Measurements from ENCODE around the gene MAN2B2. TPM values are rescaled to one million over a fixed set of nuclear protein-coding genes. Genes with fewer than 3 reads are reported as not detected.

The MAN2B2 gene
- total RNA-seq, 2 experiments from 2014 or later, result 13.7 to 19.4 TPM

DNA sequence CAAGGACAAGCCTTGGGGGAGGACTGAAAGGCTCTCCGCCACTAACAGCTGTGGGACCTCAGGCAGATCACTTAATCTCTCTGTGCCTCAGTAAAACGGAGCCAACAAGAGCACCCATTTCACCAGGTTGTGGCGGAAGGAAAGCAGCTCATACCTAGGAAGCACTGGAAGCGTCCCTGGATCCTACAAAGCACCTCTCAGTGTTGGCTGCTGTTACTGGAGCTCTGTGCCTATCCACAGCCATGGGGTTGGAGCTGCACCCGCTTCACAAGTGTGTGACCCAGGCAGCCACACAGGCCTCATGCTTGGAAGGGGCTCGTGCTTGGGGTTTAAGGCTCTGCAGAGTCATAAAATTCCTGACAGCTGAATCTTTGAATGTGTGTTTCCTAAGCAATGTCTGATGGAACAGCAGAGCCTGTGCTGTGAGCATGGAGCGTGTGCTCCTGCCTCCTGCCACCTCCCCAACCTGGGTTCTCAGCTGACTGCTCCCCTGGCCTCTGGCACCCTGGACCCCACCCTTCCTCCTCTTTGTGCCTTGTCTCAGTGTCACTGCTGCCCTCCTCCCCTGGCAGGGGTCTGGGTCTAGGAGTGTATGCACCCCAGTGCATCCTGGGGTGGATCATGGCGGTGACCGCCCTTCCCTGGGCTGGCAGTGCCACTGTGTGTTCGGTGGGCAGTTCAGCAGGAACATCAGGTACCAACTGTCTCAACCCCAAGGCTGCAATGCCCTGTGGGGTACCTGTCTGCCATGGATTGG, 14.4 kb upstream of the MAN2B2 start:
- no peak for TF ChIP-seq EZH2phosphoT487 (IDR thresholded peaks at IDR 0.05; ENCODE audit: borderline replicate concordance, low read depth, low read length)
- TF ChIP-seq, protein P1, sequence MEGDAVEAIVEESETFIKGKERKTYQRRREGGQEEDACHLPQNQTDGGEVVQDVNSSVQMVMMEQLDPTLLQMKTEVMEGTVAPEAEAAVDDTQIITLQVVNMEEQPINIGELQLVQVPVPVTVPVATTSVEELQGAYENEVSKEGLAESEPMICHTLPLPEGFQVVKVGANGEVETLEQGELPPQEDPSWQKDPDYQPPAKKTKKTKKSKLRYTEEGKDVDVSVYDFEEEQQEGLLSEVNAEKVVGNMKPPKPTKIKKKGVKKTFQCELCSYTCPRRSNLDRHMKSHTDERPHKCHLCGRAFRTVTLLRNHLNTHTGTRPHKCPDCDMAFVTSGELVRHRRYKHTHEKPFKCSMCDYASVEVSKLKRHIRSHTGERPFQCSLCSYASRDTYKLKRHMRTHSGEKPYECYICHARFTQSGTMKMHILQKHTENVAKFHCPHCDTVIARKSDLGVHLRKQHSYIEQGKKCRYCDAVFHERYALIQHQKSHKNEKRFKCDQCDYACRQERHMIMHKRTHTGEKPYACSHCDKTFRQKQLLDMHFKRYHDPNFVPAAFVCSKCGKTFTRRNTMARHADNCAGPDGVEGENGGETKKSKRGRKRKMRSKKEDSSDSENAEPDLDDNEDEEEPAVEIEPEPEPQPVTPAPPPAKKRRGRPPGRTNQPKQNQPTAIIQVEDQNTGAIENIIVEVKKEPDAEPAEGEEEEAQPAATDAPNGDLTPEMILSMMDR (conservative IDR thresholded peaks at IDR 0.05; ENCODE audit: low read length), result no peak
- BruUV-seq (replicated peaks), result no TSS peak
- Histone ChIP-seq H3K4me1 (ENCODE audit: insufficient read depth, low read length, poor library complexity, severe bottlenecking) (no peaks in the 10 kb centered on the region), H3K9me3 (ENCODE audit: low read length) (no peaks in the 10 kb centered on the region), H3K4me3 (ENCODE audit: low read depth, low read length, poor library complexity, severe bottlenecking) (no peak overlapping the region), H3K79me2 (ENCODE audit: insufficient read depth, low read depth, low read length) (no peaks in the 10 kb centered on the region), H3K9me2 (ENCODE audit: insufficient read depth, low read length) (no peaks in the 10 kb centered on the region), H3K4me2 (ENCODE audit: low read length) (no peak overlapping the region), H4K20me1 (ENCODE audit: insufficient read depth, low read length) (no peaks in the 10 kb centered on the region), H3K36me3 (ENCODE audit: insufficient read depth, low read length) (no peaks in the 10 kb centered on the region), H3K27ac (ENCODE audit: low read depth, low read length, poor library complexity, severe bottlenecking) (no peak overlapping the region), H2AFZ (ENCODE audit: low read length) (no peak overlapping the region)
- intact Hi-C loops (cut with micrococcal nuclease; ENCODE audit: unreplicated experiment), result no loop called here
- DNase-seq (ENCODE audit: low spot score), result no peak
- CTCF ChIA-PET (ENCODE audit: unreplicated experiment), result no interaction called here
- POLR2A ChIA-PET, result interaction anchor here (0.6 kb wide), 1 partner anchor 91 kb away, joined by 5 read pairs; no protein-coding TSS in a partner anchor

DNA sequence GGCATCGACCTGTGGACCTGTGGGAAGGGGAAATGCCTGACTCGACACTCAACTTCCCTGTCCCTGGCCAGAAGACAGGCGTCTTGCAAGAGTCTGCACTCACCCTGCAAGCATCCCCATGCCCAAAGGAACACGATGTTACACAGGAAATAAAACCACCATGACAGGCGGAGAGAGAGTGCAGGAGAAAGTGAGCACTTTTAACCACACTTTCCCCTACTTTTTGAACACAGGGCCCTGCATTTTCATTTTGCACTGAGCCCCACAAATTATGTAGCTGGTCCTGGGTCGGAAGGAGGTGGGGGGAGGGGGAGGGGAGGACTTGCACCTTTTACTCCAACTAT, 13.8 kb upstream of the MAN2B2 start:
- H4K20me1 ChIP-seq (ENCODE audit: insufficient read depth, low read length), result no peaks in the 10 kb centered on the region
- no peaks in the 10 kb centered on the region for H3K4me1 ChIP-seq (ENCODE audit: insufficient read depth, low read length, poor library complexity, severe bottlenecking)
- TF ChIP-seq, protein P1 (conservative IDR thresholded peaks at IDR 0.05; ENCODE audit: low read length), result no peak
- no peak for TF ChIP-seq EZH2phosphoT487 (IDR thresholded peaks at IDR 0.05; ENCODE audit: borderline replicate concordance, low read depth, low read length)
- no peak overlapping the region for H3K27ac ChIP-seq (ENCODE audit: low read depth, low read length, poor library complexity, severe bottlenecking)
- H3K4me3 ChIP-seq (ENCODE audit: low read depth, low read length, poor library complexity, severe bottlenecking), result no peak overlapping the region
- H2AFZ ChIP-seq (ENCODE audit: low read length), result no peak overlapping the region
- H3K4me2 ChIP-seq (ENCODE audit: low read length), result no peak overlapping the region
- ChIA-PET CTCF (ENCODE audit: unreplicated experiment) (no interaction called here), POLR2A (no interaction called here)
- intact Hi-C loops (cut with micrococcal nuclease; ENCODE audit: unreplicated experiment), result no loop called here
- no peaks in the 10 kb centered on the region for H3K9me3 ChIP-seq (ENCODE audit: low read length)
- H3K79me2 ChIP-seq (ENCODE audit: insufficient read depth, low read depth, low read length), result no peaks in the 10 kb centered on the region
- H3K9me2 ChIP-seq (ENCODE audit: insufficient read depth, low read length), result no peaks in the 10 kb centered on the region
- DNase-seq (ENCODE audit: low spot score), result no peak
- no TSS peak for BruUV-seq (replicated peaks)
- H3K36me3 ChIP-seq (ENCODE audit: insufficient read depth, low read length), result no peaks in the 10 kb centered on the region

DNA sequence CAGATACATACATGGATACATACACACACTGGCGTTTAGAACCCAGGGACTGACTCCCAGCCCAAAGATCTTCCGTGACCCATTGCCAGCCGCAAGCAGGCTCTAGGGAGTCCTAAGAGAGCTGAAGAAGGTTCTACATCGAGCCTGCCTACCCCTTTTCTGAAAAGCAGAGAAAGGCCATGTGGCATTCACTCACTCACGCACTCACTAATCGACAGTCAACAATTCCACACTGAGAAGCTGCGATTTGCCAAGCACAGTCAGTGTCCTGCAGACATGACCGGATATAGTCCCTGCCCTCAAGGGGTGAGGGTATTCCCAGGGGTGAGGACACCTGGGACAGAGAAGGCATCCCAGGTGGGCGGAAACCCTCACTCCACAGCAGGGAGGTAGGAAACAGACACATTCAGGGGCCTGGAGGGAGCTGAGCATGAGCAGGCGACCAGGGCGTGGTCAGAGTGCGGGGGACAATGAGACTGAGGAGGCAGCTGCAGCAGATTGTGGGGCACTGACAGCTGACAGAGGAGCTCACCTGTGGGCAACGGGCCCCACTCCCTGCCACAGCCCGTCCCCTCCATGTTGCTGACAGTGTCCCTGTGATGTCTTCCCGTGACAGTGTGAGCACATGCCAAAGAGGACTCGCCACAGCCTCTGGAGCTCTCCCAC, 13.2 kb upstream of the MAN2B2 start:
- POLR2A ChIA-PET, result no interaction called here

More for the DNA sequence above, 13.2 kb upstream of the MAN2B2 start:
- Histone ChIP-seq H2AFZ (ENCODE audit: low read length) (no peak overlapping the region), H3K79me2 (ENCODE audit: insufficient read depth, low read depth, low read length) (no peaks in the 10 kb centered on the region), H4K20me1 (ENCODE audit: insufficient read depth, low read length) (no peaks in the 10 kb centered on the region), H3K4me1 (ENCODE audit: insufficient read depth, low read length, poor library complexity, severe bottlenecking) (no peaks in the 10 kb centered on the region), H3K4me3 (ENCODE audit: low read depth, low read length, poor library complexity, severe bottlenecking) (no peak overlapping the region), H3K9me2 (ENCODE audit: insufficient read depth, low read length) (no peaks in the 10 kb centered on the region), H3K27ac (ENCODE audit: low read depth, low read length, poor library complexity, severe bottlenecking) (no peak overlapping the region), H3K4me2 (ENCODE audit: low read length) (no peak overlapping the region), H3K9me3 (ENCODE audit: low read length) (no peaks in the 10 kb centered on the region), H3K36me3 (ENCODE audit: insufficient read depth, low read length) (no peaks in the 10 kb centered on the region)
- CTCF ChIA-PET (ENCODE audit: unreplicated experiment), result no interaction called here
- BruUV-seq (replicated peaks), result no TSS peak
- TF ChIP-seq, protein P1 (conservative IDR thresholded peaks at IDR 0.05; ENCODE audit: low read length), result no peak
- no peak for TF ChIP-seq EZH2phosphoT487 (IDR thresholded peaks at IDR 0.05; ENCODE audit: borderline replicate concordance, low read depth, low read length)
- intact Hi-C loops (cut with micrococcal nuclease; ENCODE audit: unreplicated experiment), result no loop called here
- no peak for DNase-seq (ENCODE audit: low spot score)
